T1000 (cell line): ENCODE results near the gene MAMDC4.

Experiments
- DNase-seq: peaks from one replicate; lab custom pipeline; 2025; ENCODE audit warnings: mixed read lengths; lab: John Stamatoyannopoulos, UW

MAMDC4 gene

GRCh38 chr9:136849960-136850865, 1.9 kb upstream of the MAMDC4 start:
- no peak for DNase-seq

GRCh38 chr9:136850866-136851775, 1.0 kb upstream of the MAMDC4 start:
- DNase-seq = no peak

- no peak for DNase-seq
Observed at GRCh38 chr9:136852664-136853595, 784 bp downstream of the MAMDC4 start.

DNA sequence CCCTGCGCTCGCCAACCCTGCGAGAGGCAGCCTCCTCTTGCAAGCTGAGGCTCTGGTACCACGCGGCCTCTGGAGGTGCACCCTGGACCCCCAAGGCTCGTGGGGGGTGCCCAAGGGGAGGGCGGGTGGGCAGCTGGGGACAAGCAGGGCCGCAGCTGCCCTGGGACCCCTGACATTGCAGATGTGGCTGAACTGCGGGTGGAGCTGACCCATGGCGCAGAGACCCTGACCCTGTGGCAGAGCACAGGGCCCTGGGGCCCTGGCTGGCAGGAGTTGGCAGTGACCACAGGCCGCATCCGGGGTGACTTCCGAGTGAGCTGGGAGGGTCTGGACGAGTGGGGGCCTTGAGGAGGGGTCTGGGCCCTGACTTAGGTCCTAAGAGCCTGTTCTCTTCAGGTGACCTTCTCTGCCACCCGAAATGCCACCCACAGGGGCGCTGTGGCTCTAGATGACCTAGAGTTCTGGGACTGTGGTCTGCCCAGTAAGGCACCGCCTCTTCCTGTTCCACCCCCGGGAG, 1.5 kb downstream of the MAMDC4 start:
- no peak for DNase-seq

DNA sequence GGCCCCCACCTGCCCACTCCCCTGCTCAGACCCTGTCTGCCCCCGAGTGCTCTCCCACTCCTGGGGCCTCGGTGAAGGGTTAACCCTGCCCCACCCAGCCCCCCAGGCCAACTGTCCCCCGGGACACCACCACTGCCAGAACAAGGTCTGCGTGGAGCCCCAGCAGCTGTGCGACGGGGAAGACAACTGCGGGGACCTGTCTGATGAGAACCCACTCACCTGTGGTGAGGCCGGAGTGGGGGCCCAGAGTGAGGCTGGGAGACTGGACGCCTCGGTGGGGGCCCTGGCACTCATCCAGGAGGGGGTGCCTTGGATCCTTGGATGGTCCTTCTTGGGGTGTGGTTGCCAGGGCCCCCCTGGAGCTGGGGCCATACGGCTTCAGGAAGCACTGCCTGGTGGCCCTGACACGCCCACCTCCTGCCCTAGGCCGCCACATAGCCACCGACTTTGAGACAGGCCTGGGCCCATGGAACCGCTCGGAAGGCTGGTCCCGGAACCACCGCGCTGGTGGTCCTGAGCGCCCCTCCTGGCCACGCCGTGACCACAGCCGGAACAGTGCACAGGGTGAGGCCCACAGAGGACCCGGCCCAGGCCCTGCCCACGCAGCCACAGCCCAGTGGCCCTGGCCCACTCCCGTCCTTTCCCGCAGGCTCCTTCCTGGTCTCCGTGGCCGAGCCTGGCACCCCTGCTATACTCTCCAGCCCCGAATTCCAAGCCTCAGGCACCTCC, 2.1 kb downstream of the MAMDC4 start:
- no peak for DNase-seq

- no peak for DNase-seq
Observed at GRCh38 chr9:136854842-136855460, 2.8 kb downstream of the MAMDC4 start.

- no peak for DNase-seq
Observed at GRCh38 chr9:136855461-136856078, 3.4 kb downstream of the MAMDC4 start.

DNA sequence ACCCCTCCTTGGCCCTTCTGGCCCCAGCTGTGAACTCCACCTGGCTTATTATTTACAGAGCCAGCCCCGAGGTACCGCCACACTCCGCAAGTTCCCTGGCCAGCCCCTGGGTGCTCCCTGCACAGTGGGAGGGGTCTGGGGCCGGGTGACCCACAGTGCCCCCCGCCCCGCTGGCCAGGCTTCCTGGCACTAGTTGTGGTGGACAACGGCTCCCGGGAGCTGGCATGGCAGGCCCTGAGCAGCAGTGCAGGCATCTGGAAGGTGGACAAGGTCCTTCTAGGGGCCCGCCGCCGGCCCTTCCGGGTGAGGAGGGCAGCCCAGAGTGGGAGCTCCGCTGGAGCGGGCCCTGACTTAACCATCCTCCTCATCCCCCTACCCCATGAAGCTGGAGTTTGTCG, 3.9 kb downstream of the MAMDC4 start:
- no peak for DNase-seq

GRCh38 chr9:136856541-136857141, 4.5 kb downstream of the MAMDC4 start:
- no peak for DNase-seq

DNA sequence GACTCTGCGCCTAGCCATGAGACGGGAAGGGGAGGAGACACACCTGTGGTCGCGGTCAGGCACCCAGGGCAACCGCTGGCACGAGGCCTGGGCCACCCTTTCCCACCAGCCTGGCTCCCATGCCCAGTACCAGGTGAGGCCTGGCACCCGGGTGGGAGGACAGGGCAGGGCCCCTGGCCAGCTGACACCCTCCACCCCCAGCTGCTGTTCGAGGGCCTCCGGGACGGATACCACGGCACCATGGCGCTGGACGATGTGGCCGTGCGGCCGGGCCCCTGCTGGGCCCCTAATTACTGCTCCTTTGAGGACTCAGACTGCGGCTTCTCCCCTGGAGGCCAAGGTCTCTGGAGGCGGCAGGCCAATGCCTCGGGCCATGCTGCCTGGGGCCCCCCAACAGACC, 5.0 kb downstream of the MAMDC4 start:
- DNase-seq = no peak

DNA sequence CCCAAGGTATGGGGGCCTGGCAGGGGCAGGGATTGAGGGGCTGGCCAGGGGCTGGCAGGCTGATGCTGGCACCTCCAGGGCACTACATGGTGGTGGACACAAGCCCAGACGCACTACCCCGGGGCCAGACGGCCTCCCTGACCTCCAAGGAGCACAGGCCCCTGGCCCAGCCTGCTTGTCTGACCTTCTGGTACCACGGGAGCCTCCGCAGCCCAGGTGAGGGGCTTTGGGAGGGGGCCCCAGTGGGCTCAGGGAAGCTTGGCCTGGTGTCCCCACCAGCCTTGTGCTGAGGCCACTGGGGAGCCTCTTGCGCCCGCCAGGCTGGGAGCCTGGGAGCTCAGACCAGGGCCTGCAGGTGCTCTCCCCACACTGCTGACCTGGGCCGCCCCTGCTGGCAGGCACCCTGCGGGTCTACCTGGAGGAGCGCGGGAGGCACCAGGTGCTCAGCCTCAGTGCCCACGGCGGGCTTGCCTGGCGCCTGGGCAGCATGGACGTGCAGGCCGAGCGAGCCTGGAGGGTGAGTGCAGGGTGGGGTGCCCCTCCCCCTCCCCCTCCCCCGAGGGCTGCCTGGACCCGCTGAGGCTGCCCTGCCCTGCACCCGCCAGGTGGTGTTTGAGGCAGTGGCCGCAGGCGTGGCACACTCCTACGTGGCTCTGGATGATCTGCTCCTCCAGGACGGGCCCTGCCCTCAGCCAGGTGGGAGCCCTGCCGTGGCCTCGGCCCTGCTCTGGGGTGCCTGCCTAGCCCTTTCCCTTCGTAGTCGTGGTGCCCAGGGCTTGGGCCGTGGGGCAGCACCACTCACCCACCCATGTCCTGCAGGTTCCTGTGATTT, 5.7 kb downstream of the MAMDC4 start:
- DNase-seq = no peak

- DNase-seq = no peak
Observed at GRCh38 chr9:136858452-136858843, 6.3 kb downstream of the MAMDC4 start.

DNA sequence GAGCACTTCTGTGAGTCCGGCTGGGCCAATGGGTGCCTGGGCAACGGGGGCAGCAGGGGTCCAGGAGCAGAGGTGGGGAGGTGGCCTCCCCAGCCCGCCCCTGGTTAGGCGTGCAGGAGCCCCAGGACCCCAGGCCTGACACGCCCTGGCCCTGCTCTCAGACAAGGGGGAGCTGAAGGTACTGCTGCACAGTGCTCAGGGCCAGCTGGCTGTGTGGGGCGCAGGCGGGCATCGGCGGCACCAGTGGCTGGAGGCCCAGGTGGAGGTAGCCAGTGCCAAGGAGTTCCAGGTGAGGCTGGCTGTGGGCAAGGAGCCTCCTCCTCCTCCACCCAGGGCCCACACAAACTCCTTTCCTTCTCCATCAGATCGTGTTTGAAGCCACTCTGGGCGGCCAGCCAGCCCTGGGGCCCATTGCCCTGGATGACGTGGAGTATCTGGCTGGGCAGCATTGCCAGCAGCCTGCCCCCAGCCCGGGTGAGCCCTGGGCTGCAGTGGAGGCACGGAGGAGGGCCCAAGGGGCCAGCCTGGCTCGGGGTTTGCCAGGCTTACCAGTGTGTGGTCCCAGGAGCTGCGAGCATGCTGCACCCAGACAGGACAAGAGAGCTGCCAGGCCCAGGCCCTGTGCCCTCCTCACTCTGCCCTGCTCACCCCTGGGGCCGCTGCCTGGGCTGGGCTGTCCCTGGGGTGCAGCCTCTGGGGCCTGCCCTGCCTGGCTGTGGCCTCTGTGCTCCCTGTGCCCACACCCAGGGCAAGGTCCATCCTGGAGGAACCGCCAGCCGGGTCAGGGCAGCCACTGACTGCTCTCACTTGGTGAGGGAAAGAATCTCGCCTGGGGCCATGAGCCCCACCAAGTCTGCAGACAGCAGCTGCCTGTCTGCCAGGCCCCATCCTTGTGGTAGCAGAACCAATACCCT, 7.0 kb downstream of the MAMDC4 start:
- no peak for DNase-seq

DNA sequence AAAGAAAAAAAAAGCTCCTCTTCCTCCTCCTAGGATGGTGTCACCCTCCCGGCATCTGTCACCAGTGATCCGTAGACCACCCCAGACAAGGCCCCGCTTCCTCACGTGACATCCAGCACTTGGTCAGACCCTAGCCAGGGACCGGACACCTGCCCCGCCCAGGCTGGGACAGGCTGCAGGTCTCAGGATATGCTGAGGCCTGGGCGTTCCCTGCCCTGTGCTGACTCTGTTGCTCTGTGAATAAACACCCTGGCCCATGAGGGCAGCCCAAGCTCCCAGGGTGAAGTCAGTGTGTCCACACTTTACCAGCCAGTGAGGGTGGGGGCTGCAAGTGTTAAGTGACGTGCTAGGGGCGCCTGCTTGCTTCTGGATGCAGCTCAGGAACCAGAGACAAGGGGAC, 8.4 kb downstream of the MAMDC4 start:
- DNase-seq = no peak

- DNase-seq = no peak
Observed at GRCh38 chr9:136860933-136861873, 9.1 kb downstream of the MAMDC4 start.

DNA sequence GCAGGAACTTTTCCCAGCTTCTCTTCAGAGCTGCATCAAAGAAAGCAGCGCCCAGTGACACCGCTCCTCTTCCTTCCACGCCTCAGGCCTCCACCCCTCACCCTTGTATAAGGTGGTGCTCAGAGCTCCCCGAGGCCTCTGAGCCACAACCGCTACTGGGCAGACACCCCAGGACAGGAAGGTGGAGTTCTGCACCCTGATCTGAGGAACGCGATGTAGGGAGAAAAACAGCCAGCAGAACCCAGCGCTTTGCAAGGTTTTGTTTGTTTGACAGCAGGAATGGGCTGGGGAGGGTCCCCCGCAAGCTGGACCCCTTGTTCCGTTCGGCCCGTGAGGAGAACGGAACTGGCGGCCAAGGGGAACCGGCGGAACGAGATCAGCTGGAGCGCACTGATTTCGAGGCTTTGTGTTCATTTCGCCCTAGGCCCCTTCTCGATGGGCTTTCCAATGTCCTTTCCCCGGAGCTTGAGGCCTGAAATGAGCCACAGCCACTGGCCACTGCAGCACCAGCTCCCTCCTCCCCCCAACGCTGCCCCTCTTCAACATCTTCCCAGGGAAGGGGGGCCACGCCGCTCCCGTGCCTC, 9.8 kb downstream of the MAMDC4 start:
- DNase-seq = no peak
